Activated CD8-positive, alpha-beta T cell treated with anti-CD3 and anti-CD28 coated beads for 36 hours (primary cell): ENCODE measurements around the gene CFAP299. TPM values are rescaled to one million over a fixed set of nuclear protein-coding genes. Genes with fewer than 3 reads are reported as not detected.

Experiments used
- ATAC-seq: fragments of 200-7000 bp; cut with Tn5 transposase; one replicate; pipeline ENCODE4 v1.10.0; 2021; ENCODE audit warnings: mild to moderate bottlenecking, moderate library complexity
- CTCF ChIA-PET: fragments of 350-600 bp; sonication (Branson Sonifier 250); formaldehyde crosslinking; loops from one replicate; lab custom pipeline; 2021; ENCODE audit warnings: antibody characterized with exemption; lab: Charles Lee
- POLR2A ChIA-PET: fragments of 350-600 bp; sonication (Branson Sonifier 250); formaldehyde crosslinking; loops from one replicate; lab custom pipeline; 2021; ENCODE audit warnings: antibody characterized with exemption; lab: Charles Lee
- DNase-seq: peaks from one replicate; pipeline ENCODE4 v3.0.0-alpha.2; 2020
- H3K27ac Mint-ChIP-seq: one replicate; pipeline ENCODE4 v1.8.0; 2021; ENCODE audit warnings: mild to moderate bottlenecking, mixed read lengths
- H3K27me3 Mint-ChIP-seq: one replicate; pipeline ENCODE4 v1.8.0; 2021; ENCODE audit warnings: mixed read lengths
- H3K36me3 Mint-ChIP-seq: one replicate; pipeline ENCODE4 v1.8.0; 2021; ENCODE audit warnings: low read depth, mixed read lengths
- H3K4me1 Mint-ChIP-seq: one replicate; pipeline ENCODE4 v1.8.0; 2021; ENCODE audit warnings: low read depth, mixed read lengths
- H3K4me3 Mint-ChIP-seq: one replicate; pipeline ENCODE4 v1.8.0; 2021; ENCODE audit warnings: mild to moderate bottlenecking, moderate library complexity, mixed read lengths
- H3K9me3 Mint-ChIP-seq: one replicate; pipeline ENCODE4 v1.8.0; 2021; ENCODE audit warnings: mixed read lengths
- CTCF ChIP-seq: fragments of 200-600 bp; IDR thresholded peaks from one replicate; pipeline ENCODE4 v1.8.0; 2022; ENCODE audit warnings: antibody characterized with exemption, mild to moderate bottlenecking
- intact Hi-C: fragments of 100-400 bp; cut with micrococcal nuclease; formaldehyde crosslinking; loops from one replicate; pipeline ENCODE4 v1.10.0; 2022
- total RNA-seq, 2 experiments: library from RNA; stranded (reverse); gene quantifications; one replicate each; pipeline ENCODE4 v1.2.3, GENCODE V29; 2021

CFAP299 gene
- total RNA-seq, 2 experiments from 2014 or later = not detected

GRCh38 chr4:80324171-80324570 lies 11.4 kb upstream of the CFAP299 start:
- no peak for ATAC-seq
- H3K27me3 Mint-ChIP-seq = peaks cover 8% of the 10 kb centered on the region
- H3K4me1 Mint-ChIP-seq = no peaks in the 10 kb centered on the region
- intact Hi-C loops = no loop called here
- H3K27ac Mint-ChIP-seq = no peak overlapping the region
- ChIA-PET CTCF (no interaction called here), POLR2A (no interaction called here)
- TF ChIP-seq CTCF = no peak
- no peak for DNase-seq
- no peak overlapping the region for H3K4me3 Mint-ChIP-seq
- no peaks in the 10 kb centered on the region for H3K9me3 Mint-ChIP-seq
- H3K36me3 Mint-ChIP-seq = no peaks in the 10 kb centered on the region

- DNase-seq (no peak), ATAC-seq (no peak)
- no peak overlapping the region for H3K27ac Mint-ChIP-seq
- H3K27me3 Mint-ChIP-seq = peaks cover 11% of the 10 kb centered on the region
- POLR2A ChIA-PET = no interaction called here
- no peak for TF ChIP-seq CTCF
- peaks cover 8% of the 10 kb centered on the region for H3K4me1 Mint-ChIP-seq
- CTCF ChIA-PET = no interaction called here
- no peak overlapping the region for H3K4me3 Mint-ChIP-seq
- no peaks in the 10 kb centered on the region for H3K36me3 Mint-ChIP-seq
- intact Hi-C loops = no loop called here
- no peaks in the 10 kb centered on the region for H3K9me3 Mint-ChIP-seq
Observed at GRCh38 chr4:80331693-80332092, 3.8 kb upstream of the CFAP299 start.

- Mint-ChIP-seq H3K27ac (no peak overlapping the region), H3K4me3 (no peak overlapping the region), H3K9me3 (no peaks in the 10 kb centered on the region), H3K27me3 (peaks cover 11% of the 10 kb centered on the region), H3K4me1 (peaks cover 8% of the 10 kb centered on the region), H3K36me3 (no peaks in the 10 kb centered on the region)
- ChIA-PET CTCF (interaction anchor here (1.1 kb wide), 1 partner anchor 150 kb away, joined by 3 read pairs; no protein-coding TSS in a partner anchor), POLR2A (no interaction called here)
- intact Hi-C loops = no loop called here
- TF ChIP-seq CTCF = no peak
- DNase-seq = no peak
- ATAC-seq = no peak
Observed at GRCh38 chr4:80333121-80333520, 2.4 kb upstream of the CFAP299 start.

- intact Hi-C loops = no loop called here
- CTCF ChIA-PET = no interaction called here
- no peak overlapping the region for H3K4me3 Mint-ChIP-seq
Observed at GRCh38 chr4:80334568-80334967, 962 bp upstream of the CFAP299 start.

GRCh38 chr4:80335226-80335553 lies 340 bp upstream of the CFAP299 start:
- ChIA-PET CTCF (no interaction called here), POLR2A (no interaction called here)
- Mint-ChIP-seq H3K27me3 (peaks cover 14% of the 10 kb centered on the region), H3K4me1 (peaks cover 8% of the 10 kb centered on the region), H3K36me3 (no peaks in the 10 kb centered on the region), H3K9me3 (no peaks in the 10 kb centered on the region), H3K4me3 (peak overlapping the region; percentile 75), H3K27ac (no peak overlapping the region)
- intact Hi-C loops = no loop called here
- ATAC-seq (no peak), DNase-seq (no peak)
- TF ChIP-seq CTCF = no peak

More at GRCh38 chr4:80334568-80334967, 962 bp upstream of the CFAP299 start:
- peaks cover 14% of the 10 kb centered on the region for H3K27me3 Mint-ChIP-seq
- TF ChIP-seq CTCF = no peak
- no peaks in the 10 kb centered on the region for H3K36me3 Mint-ChIP-seq
- no peak for ATAC-seq
- no peaks in the 10 kb centered on the region for H3K9me3 Mint-ChIP-seq
- DNase-seq = no peak
- POLR2A ChIA-PET = no interaction called here
- no peak overlapping the region for H3K27ac Mint-ChIP-seq
- peaks cover 8% of the 10 kb centered on the region for H3K4me1 Mint-ChIP-seq
